Fibroblast of skin of right biceps (primary cell): ENCODE results near the gene ZNF438.

ENCODE experiments used
- DNase-seq: peaks from one replicate; pipeline ENCODE4 v3.0.0-alpha.2; 2013

ZNF438 gene

GRCh38 chr10:31011665-31012022 lies 20.0 kb downstream of the ZNF438 start:
- DNase-seq, result peak; percentile 40

- DNase-seq, result no peak
Measured at GRCh38 chr10:31011017-31011664, 20.5 kb downstream of the ZNF438 start.

- no peak for DNase-seq
Measured at GRCh38 chr10:31010062-31010461, 21.6 kb downstream of the ZNF438 start.

- no peak for DNase-seq
Measured at GRCh38 chr10:31005895-31006294, 25.8 kb downstream of the ZNF438 start.

- DNase-seq, result peak; percentile 86
Measured at GRCh38 chr10:31004611-31005193, 27.0 kb downstream of the ZNF438 start.

- no peak for DNase-seq
Measured at GRCh38 chr10:31001740-31002139, 29.9 kb downstream of the ZNF438 start.

GRCh38 chr10:31000867-31001266 lies 30.8 kb downstream of the ZNF438 start:
- DNase-seq, result no peak

- no peak for DNase-seq
Measured at GRCh38 chr10:31000071-31000782, 31.4 kb downstream of the ZNF438 start.

- peak; percentile 52 for DNase-seq
Measured at GRCh38 chr10:30999070-30999712, 32.5 kb downstream of the ZNF438 start.

GRCh38 chr10:30997536-30998235 lies 34.0 kb downstream of the ZNF438 start:
- DNase-seq, result no peak

- DNase-seq, result no peak
Measured at GRCh38 chr10:30996481-30997005, 35.1 kb downstream of the ZNF438 start.

GRCh38 chr10:30995081-30995770 lies 36.4 kb downstream of the ZNF438 start:
- no peak for DNase-seq

- no peak for DNase-seq
Measured at GRCh38 chr10:30993155-30993554, 38.5 kb downstream of the ZNF438 start.

- no peak for DNase-seq
Measured at GRCh38 chr10:30992681-30993080, 39.0 kb downstream of the ZNF438 start.

- DNase-seq, result no peak
Measured at GRCh38 chr10:30991647-30992011, 40.0 kb downstream of the ZNF438 start.

- DNase-seq, result no peak
Measured at GRCh38 chr10:30990971-30991646, 40.6 kb downstream of the ZNF438 start.

GRCh38 chr10:30990351-30990750 lies 41.3 kb downstream of the ZNF438 start:
- no peak for DNase-seq

GRCh38 chr10:30988831-30989435 lies 42.7 kb downstream of the ZNF438 start:
- DNase-seq, result no peak

- no peak for DNase-seq
Measured at GRCh38 chr10:30987463-30987862, 44.2 kb downstream of the ZNF438 start.

- DNase-seq, result peak; percentile 78
Measured at GRCh38 chr10:30986053-30986555, 45.6 kb downstream of the ZNF438 start.

GRCh38 chr10:30985512-30985911 lies 46.2 kb downstream of the ZNF438 start:
- peak; percentile 81 for DNase-seq
